Fibroblast of pulmonary artery (primary cell): ENCODE data around the gene PRKAG2.
A peak's percentile ranks its signal among the peaks of the same experiment; 100 is the strongest.

Experiments used
- DNase-seq: peaks from one replicate; pipeline ENCODE4 v3.0.0-alpha.2; 2010; ENCODE audit warnings: low read depth
- H3K4me3 ChIP-seq: replicated peaks from 2 replicates; pipeline ENCODE4 v1.5.1; 2011; ENCODE audit warnings: low read depth, mild to moderate bottlenecking, control low read depth, low read length, moderate library complexity
- TF ChIP-seq, protein P1 (sequence below): IDR thresholded peaks from 2 replicates; pipeline ENCODE4 v1.5.1; 2011; ENCODE audit warnings: mild to moderate bottlenecking, control low read depth, low read length, inconsistent platforms; ENCODE audit errors: missing control alignments

Gene PRKAG2

DNA sequence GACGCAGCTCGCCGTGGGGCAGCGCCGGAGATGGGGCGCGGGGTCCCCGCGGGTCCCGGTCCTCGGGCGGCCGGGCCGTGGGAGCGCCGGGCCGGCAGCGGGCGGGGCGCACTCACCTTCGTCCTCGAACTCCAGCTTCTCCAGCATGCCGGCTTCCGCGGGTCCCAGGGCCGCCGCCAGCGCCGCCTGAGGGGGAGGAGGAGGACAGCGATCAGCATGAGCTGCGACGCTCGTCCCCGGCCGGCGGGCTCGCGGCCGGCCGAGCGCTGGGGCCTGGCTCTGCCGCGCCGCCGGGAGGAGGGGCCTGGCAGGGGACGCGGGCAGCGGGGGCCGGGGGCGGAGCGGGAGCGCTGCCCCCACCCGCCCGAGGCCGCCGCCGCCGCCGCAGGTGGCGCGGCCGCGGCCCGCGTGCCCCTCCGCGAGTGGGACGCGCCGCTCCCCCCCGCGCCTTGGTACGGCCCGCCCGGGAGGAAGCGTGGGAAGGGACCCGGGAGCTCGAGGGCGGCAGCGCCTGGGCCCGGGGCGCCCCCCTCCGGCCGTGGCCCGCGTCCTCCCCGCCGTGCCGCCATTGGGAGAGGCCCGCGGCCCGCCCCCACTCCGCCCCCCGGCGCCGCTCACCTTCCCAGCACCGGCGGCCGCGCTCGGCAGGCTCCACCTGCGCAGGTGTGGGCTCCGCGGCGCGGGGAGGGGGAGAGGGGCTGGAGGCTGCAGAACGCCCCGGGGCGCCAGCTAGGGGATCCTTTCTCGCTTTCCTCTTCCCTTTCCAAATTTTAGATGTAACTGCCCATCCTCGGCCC is 244.8 kb downstream of the PRKAG2 start:
- TF ChIP-seq, protein P1, sequence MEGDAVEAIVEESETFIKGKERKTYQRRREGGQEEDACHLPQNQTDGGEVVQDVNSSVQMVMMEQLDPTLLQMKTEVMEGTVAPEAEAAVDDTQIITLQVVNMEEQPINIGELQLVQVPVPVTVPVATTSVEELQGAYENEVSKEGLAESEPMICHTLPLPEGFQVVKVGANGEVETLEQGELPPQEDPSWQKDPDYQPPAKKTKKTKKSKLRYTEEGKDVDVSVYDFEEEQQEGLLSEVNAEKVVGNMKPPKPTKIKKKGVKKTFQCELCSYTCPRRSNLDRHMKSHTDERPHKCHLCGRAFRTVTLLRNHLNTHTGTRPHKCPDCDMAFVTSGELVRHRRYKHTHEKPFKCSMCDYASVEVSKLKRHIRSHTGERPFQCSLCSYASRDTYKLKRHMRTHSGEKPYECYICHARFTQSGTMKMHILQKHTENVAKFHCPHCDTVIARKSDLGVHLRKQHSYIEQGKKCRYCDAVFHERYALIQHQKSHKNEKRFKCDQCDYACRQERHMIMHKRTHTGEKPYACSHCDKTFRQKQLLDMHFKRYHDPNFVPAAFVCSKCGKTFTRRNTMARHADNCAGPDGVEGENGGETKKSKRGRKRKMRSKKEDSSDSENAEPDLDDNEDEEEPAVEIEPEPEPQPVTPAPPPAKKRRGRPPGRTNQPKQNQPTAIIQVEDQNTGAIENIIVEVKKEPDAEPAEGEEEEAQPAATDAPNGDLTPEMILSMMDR = no peak
- peak overlapping the region; percentile 88 for H3K4me3 ChIP-seq
- peak; percentile 77 for DNase-seq

DNA sequence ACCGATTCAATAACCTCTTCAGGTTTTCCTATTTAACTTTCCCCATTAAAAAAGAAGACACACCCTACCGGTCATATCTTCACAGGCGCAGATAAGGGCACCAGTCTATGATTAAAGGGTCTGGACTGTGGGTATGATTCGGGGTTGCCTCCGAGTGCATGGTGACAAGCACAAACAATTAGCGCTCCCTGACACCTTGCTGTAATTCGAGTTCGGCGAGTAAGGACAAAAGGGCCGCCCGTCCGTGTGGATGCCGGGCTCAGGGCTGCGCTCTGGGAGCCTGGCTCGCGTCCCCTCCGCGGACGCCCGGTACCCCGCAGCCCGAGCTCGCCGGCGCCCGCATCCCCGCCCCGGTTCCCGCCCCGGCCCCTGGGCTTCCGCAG is 245.4 kb downstream of the PRKAG2 start:
- TF ChIP-seq, protein P1 = no peak
- H3K4me3 ChIP-seq = peak overlapping the region; percentile 88
- DNase-seq = no peak

DNA sequence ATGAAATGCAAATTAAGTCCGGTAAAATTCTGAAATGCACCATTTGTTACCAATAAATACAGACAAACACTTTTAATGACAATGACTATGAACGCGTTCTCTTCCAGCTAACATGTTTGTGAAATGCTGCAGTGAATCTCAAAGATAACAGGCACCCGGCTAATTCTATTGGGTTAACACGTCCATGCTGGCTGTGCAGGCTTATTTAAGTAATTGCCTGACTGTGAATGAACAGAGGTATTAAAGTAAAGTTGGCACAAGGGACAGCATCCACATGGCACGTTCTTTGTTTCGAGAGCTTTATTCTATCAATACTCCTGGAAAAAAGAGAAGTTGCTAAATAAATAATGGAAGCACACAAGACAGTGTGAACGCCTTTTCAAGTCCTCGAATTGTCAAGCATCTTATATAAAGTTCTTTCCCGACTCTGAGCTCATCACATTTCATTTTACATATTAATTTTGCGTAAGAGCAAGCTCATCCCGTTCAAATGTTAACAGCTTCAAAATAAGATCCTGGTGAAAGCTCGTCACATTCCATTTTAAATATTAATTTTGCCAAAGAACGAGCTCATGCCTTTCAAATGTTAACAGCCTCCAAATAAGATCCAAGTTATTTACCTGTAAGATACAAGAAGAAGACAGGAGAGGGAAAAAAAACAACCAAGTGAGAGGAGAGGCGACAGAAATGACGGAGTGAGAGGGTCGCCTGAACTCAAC is 245.9 kb downstream of the PRKAG2 start:
- TF ChIP-seq, protein P1 = no peak
- peak overlapping the region; percentile 88 for H3K4me3 ChIP-seq
- no peak for DNase-seq

DNA sequence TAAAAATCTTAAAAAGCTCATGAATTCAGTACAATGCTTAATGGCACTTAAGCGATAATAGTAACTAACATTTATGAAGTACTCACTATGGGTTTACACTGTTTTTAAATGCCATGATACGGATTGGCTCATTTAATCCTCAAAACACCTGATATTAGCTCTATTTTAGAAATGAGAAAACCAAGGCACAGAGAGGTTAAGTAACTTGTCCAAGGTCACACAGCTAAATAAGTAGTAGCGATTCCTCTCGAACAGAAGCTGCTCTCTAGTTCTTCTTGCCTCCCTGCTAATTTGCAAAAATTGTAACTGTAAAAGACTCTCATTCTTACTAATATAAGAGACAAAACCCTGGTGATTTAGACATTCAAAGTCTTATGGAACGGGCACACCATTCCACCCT is 246.6 kb downstream of the PRKAG2 start:
- DNase-seq = no peak
- TF ChIP-seq, protein P1 = no peak
- H3K4me3 ChIP-seq = peak overlapping the region; percentile 88

DNA sequence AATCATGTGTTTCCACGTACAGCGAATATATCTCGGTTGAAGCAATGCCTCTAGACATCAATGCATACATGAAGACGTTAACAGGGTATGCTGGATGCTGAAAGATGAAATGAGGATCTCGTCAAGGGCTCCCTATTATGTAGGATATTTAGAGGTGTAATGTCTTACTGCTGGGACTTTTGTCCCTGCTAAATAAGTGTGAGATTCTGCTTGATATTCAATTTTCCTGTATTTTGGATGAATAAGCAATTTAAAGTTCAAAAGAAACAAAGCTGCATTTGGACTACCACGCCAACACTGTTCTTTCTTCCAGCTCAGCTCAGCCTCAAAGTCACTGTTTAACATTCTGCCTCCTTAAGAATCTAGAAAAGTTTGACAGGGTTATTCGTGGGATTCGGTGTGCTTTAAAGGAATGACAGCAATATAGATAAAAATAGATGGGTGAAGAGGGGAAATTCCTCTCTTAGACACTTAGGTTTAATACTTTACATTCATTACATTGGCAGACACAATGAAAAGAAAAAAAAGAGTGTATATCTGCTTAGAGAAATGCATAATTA is 247.1 kb downstream of the PRKAG2 start:
- TF ChIP-seq, protein P1 = no peak
- DNase-seq = no peak
- H3K4me3 ChIP-seq = no peak overlapping the region

DNA sequence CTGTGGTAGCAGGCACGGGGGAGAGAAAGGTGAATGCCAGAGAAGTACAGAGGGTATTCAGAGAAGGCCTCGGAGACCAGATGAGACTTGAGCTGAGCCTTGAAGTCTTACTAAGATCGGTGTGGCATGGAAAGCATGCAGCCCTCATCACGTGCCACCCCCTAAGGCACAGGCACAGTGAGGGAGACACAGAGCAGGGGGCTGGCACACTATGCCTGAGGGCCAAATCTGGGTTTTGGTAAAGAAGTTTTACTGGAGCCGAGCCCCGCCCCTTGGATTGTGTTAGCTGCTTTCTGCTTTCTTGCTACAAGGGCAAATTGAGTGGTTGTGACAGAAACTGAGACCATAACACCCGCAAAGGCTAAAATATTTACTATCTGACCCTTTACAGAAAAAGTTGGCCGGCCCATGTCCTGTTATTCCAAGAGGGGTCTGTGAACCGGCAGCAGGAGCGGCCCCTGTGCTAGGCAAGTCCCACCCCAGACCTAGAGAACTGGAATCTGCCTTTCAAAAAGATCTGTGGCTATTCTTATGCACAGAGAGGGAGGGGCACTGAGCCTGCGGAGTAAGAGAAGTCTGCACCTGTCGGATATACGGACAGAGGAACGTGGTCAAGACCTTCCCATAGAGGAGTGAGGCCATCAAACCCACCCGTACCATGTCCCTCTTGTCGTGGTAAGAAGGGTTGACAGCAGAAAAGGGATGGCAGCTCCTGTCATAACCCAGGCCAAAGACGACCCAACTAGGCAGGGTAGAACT is 247.9 kb downstream of the PRKAG2 start:
- no peak overlapping the region for H3K4me3 ChIP-seq
- DNase-seq = no peak
- TF ChIP-seq, protein P1 = no peak
